ENCODE measurements around the gene NCOR2.
"Not testable (repeated sequence)": the region's sequence is repeated elsewhere in the genome, so short reads cannot be mapped to it uniquely, and the experiment has no call there.

NCOR2 gene

DNA sequence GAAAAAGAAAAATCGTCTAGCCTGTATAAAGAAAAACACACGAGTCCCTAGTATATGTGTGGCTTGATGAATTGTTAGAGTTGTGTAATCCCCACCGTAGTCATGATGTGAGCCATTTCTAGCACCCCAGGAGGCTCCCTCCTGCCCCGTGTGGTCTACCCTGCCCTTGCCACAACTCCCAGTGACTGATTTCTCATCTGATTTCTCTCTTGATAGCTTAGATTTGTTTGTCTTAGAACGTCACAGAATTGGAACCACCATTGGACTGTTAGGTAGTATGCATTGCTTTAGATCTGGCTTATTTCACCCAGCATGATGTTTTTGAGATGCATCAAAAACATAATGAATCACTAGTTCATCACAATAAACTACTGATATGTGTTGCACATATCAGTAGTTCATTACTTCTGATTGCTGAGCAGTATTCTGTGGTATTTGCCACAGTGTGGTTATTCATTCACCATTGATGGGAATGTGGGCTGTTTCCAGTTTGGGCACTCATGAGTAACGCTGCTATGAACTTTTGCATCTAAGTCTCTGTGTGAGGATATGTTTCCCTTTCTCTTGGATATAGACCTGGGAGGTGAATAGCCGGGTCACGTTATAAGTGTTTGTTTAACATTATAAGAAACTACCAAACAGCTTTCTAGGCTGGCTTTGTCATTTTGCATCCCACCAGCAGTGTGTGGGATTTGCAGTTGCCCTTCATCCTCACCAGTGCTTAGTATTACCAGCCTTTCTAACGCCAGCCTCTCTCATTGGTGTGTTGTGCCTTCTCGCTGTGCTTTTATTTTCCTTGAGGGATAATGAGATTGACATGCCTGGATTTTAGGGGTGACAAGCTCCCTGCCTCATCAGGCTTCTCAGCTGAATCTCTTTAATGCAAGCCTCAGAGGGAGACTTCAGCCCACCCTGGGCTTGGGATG is 31.9 kb upstream of the NCOR2 start:
- DNase-seq: peak; percentile 82

GRCh38 chr12:124597041-124597440 is 29.6 kb upstream of the NCOR2 start:
- DNase-seq: no peak

- no peak for DNase-seq
Observed at GRCh38 chr12:124595444-124595843, 28.0 kb upstream of the NCOR2 start.

DNA sequence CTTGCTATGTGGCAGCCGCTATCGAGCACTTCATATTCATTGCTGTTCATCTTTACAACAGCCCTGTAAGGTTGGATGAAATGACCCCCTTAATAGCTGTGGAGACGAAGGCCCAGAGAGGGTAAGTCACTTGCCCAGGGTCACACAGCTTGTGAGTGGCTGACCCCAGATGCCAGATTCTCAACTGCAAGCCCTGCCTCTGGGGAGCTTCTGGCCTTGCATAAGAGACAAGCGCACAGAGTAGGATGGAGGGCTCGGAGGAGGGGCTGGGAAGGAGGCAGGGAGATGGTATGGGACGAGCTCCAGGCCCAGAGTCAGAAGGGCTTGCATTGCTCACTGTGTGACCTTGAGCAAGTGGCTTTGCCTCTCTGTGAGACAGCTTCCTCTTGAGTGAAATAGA is 27.4 kb upstream of the NCOR2 start:
- DNase-seq: no peak

- DNase-seq: no peak
Observed at GRCh38 chr12:124593851-124594401, 26.5 kb upstream of the NCOR2 start.

GRCh38 chr12:124593176-124593575 is 25.8 kb upstream of the NCOR2 start:
- DNase-seq: no peak

GRCh38 chr12:124592481-124593160 is 25.2 kb upstream of the NCOR2 start:
- DNase-seq: no peak

- peak; percentile 64 for DNase-seq
Observed at GRCh38 chr12:124592050-124592449, 24.6 kb upstream of the NCOR2 start.

DNA sequence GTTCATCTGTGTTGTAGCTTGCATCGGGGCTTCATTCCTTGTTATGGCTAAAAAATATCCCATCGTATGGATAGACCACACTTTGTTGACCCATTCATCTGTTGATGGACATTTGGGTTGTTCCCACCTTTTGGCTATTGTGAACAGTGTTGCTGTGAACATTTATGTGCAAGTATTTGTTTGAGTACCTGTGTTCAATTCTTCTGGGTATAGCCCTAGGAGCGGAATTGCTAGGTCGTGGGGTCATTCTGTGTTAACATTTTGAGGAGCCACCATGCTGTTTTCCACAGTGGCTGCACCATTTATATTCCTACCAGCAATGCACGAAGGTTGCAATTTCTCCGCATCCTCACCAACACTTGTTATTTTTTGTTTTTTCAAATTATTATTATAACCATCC is 23.0 kb upstream of the NCOR2 start:
- no peak for DNase-seq

GRCh38 chr12:124588751-124589267 is 21.4 kb upstream of the NCOR2 start:
- DNase-seq: peak; percentile 76

GRCh38 chr12:124588018-124588634 is 20.7 kb upstream of the NCOR2 start:
- no peak for DNase-seq

DNA sequence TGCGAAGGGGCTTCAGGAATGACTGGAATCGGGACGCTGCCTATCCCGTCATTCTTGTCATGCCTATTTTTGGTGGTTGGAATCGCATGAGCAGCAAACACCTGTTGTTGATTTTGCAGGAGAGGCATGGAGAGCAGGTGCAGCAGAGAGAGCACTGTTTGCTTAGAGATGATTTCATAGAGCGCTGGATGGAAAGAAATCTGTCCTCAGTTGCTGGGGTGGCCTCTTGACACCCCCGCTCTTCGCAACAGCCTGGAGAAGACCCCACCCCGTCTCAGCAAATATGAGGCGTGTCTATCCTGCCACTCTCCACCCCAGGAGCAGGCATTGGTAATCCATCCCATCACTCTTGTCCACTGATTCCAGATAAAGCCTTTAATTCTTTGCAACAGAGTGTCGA is 19.3 kb upstream of the NCOR2 start:
- no peak for DNase-seq

- DNase-seq: not testable (repeated sequence)
Observed at GRCh38 chr12:124584494-124584893, 17.1 kb upstream of the NCOR2 start.

DNA sequence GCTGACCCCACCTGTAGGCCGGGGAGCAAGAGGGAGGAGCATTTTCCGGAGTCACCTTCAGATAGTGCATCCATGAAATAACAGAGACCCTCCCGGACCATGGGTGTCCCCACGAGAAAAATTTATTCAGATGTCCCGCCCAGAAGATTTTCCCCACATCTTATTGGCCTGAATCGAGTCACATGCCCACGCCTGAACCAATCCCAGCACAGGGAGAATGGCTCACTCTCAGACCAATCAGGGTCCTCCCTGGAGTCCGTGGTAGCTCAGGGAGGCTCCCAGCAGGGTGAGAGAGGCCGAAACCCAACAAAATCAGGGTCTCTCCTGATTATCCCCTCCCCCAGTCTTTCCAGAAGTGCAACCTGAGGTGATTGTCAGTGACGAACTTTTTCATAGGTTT is 16.4 kb upstream of the NCOR2 start:
- no peak for DNase-seq

DNA sequence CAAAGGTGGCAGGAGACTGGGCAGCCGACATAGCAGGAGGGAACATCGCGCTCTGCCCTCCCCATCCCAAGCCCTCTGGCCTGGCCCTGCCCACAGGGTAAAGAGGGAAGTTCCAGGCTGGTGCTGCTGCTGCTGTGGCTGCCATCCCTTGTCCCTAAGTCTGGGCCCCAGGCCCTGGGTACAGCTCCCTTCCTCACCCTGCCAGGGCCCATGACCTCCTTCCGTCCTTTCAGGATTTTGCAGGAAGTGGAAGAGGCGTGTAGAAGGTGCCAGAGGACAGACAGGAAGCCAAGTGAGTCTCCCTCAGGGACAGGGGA is 14.7 kb upstream of the NCOR2 start:
- DNase-seq: no peak

DNA sequence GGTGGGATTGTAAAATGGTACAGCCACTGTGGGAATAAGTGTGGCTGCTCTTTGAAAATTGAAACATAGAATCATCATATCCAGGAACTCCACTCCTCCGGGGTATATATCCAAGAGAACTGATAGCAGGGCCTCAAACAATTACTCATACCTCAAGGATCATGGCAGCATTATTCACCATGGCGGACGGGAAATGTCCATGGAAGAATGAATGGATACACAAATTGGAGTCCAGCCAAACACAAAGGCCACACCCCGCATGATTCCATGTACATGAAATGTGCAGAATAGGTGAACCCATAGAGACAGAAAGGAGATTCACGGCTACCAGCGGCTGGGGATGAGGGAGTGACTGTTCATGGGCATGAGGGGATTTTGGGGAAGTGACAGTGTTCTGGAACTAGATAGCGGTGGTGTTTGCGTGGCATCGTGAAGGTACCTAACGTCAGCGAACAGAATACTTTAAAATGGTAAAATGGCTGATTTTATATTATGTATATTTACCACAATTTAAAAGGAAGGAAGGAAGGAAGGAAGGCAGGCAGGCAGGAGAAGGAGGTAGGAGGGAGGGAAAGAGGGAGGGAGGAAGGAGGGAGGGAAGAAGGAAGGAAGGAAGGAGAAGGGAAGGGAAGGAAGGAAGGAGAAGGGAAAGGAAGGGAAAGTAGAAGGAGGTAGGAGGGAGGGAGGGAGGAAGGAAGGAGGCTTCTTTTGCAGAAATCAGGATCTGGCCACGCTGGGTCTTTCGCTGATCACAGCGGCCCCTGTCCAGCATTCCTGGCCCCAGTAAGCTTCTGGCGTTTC is 14.1 kb upstream of the NCOR2 start:
- DNase-seq: no peak

GRCh38 chr12:124579921-124580517 is 12.6 kb upstream of the NCOR2 start:
- DNase-seq: no peak

GRCh38 chr12:124578854-124579253 is 11.4 kb upstream of the NCOR2 start:
- DNase-seq: no peak

DNA sequence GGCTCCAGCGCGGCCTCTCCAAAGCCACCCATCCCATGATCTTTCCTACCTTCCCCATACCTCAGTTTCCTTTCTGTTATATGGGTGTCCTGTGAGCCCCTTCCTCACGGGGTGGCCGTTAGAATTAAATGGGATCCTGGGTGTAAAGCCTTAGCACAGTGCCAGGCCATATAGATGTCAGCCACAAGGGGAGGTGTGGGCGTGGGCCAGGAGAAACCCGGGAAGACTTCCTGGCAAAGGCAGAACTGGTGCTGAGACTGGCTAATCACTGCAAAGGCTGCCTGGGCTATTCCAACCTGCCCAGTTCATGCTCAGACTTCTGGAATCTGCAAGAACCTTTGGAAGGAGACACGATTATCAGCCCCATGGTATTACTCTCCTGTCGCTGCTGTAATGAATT is 11.0 kb upstream of the NCOR2 start:
- no peak for DNase-seq

- no peak for DNase-seq
Observed at GRCh38 chr12:124577986-124578385, 10.6 kb upstream of the NCOR2 start.

DNA sequence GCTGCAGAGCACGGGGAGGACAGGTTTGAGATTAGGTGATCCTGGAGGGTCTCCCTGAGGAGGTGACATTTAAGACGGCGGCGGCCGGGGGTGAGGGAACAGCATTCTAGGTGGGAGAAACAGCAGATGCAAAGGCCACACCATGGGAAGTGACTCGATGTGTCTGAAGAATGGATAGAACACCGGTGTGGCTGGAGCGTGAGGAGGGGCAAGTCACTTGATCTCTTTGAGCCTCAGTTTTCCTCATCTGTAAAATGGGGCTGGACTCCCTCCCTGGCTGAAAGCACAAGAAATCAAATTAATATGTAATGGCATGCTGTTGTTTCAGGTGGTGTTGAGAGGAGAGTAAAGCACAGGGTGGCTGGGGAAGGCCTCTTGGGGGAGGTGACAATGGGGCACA is 10.0 kb upstream of the NCOR2 start:
- DNase-seq: no peak

All from fibroblast of skin of scalp (primary cell).